ENCODE data around the gene CLIC1. TPM values are rescaled to one million over a fixed set of nuclear protein-coding genes. Genes with fewer than 3 reads are reported as not detected.

The CLIC1 gene
- total RNA-seq, 1 donor from 2014 or later = 374 TPM

- peak overlapping the region; percentile 92 for H3K4me3 Mint-ChIP-seq
- H3K27me3 Mint-ChIP-seq = no peaks in the 10 kb centered on the region
- peaks cover 69% of the 10 kb centered on the region for H3K4me1 Mint-ChIP-seq
- peaks cover 60% of the 10 kb centered on the region for H3K36me3 Mint-ChIP-seq (ENCODE audit: low read depth)
- DNase-seq (no peak), ATAC-seq (ENCODE audit: low read depth) (no peak)
- POLR2A ChIA-PET = interaction anchor here (1.3 to 1.4 kb wide), 2 partner anchors 31 to 81 kb away, joined by 6 read pairs; partner anchors contain the start of genes ABHD16A, HSPA1A and HSPA1L
- no peaks in the 10 kb centered on the region for H3K9me3 Mint-ChIP-seq
- intact Hi-C loops (cut with micrococcal nuclease) = loop anchor here (10.0 kb wide), 1 partner anchor 239 kb away; the partner anchor contains the start of gene MICB
- peak overlapping the region; percentile 94 for H3K27ac Mint-ChIP-seq
- CTCF ChIA-PET = interaction anchor here (2.8 kb wide), 1 partner anchor 96 kb away, joined by 9 read pairs; no protein-coding TSS in a partner anchor
- TF ChIP-seq CTCF (IDR thresholded peaks at IDR 0.05) = no peak
Measured at GRCh38 chr6:31733734-31734133, 2.6 kb downstream of the CLIC1 start.

GRCh38 chr6:31732029-31732428, 4.3 kb downstream of the CLIC1 start:
- no peak for ATAC-seq (ENCODE audit: low read depth)
- Mint-ChIP-seq H3K27me3 (no peaks in the 10 kb centered on the region), H3K4me1 (peaks cover 69% of the 10 kb centered on the region), H3K4me3 (no peak overlapping the region), H3K36me3 (ENCODE audit: low read depth) (peaks cover 66% of the 10 kb centered on the region), H3K9me3 (no peaks in the 10 kb centered on the region), H3K27ac (peak overlapping the region; percentile 24)
- DNase-seq = no peak
- POLR2A ChIA-PET = interaction anchor here (1.1 to 4.7 kb wide), 2 partner anchors 74 to 131 kb away, joined by 3 to 30 read pairs; partner anchors contain the start of genes LSM2 and NEU1
- TF ChIP-seq CTCF (IDR thresholded peaks at IDR 0.05) = no peak
- CTCF ChIA-PET = interaction anchor here (0.8 to 5.9 kb wide), 2 partner anchors 37 to 98 kb away, joined by 4 to 49 read pairs; no protein-coding TSS in a partner anchor
- intact Hi-C loops (cut with micrococcal nuclease) = loop anchor here (10.0 kb wide), 1 partner anchor 237 kb away; the partner anchor contains the start of gene MICB

GRCh38 chr6:31730631-31731086, 5.7 kb downstream of the CLIC1 start:
- Mint-ChIP-seq H3K36me3 (ENCODE audit: low read depth) (peaks cover 73% of the 10 kb centered on the region), H3K4me1 (peaks cover 74% of the 10 kb centered on the region), H3K27ac (peak overlapping the region; percentile 92), H3K27me3 (no peaks in the 10 kb centered on the region), H3K9me3 (no peaks in the 10 kb centered on the region), H3K4me3 (peak overlapping the region; percentile 97)
- ATAC-seq (ENCODE audit: low read depth) = no peak
- ChIA-PET POLR2A (interaction anchor here (0.5 to 7.7 kb wide), 17 partner anchors 8 to 183 kb away, joined by 3 to 131 read pairs (median 11); partner anchors contain the start of genes ABHD16A, BAG6, CLIC1 and HSPA1A), CTCF (interaction anchor here (1.0 to 5.9 kb wide), 7 partner anchors 19 to 100 kb away, joined by 4 to 49 read pairs (median 9); partner anchors contain the start of genes HSPA1A, HSPA1B, HSPA1L and LSM2)
- intact Hi-C loops (cut with micrococcal nuclease) = loop anchor here (10.0 kb wide), 1 partner anchor 236 kb away; the partner anchor contains the start of gene MICB
- no peak for TF ChIP-seq CTCF (IDR thresholded peaks at IDR 0.05)
- DNase-seq = no peak

GRCh38 chr6:31729979-31730630, 6.2 kb downstream of the CLIC1 start:
- Mint-ChIP-seq H3K4me1 (peaks cover 76% of the 10 kb centered on the region), H3K27ac (peak overlapping the region; percentile 92), H3K4me3 (peak overlapping the region; percentile 97), H3K9me3 (no peaks in the 10 kb centered on the region), H3K36me3 (ENCODE audit: low read depth) (peaks cover 72% of the 10 kb centered on the region), H3K27me3 (no peaks in the 10 kb centered on the region)
- TF ChIP-seq CTCF (IDR thresholded peaks at IDR 0.05) = no peak
- CTCF ChIA-PET = interaction anchor here (0.6 to 5.9 kb wide), 16 partner anchors 8 to 532 kb away, joined by 3 to 49 read pairs (median 5); partner anchors contain the start of genes ABHD16A, HSPA1A, HSPA1B and HSPA1L
- DNase-seq (peak; percentile 78), ATAC-seq (ENCODE audit: low read depth) (peak; percentile 44)
- POLR2A ChIA-PET = interaction anchor here (0.5 to 7.7 kb wide), 24 partner anchors 8 to 398 kb away, joined by 3 to 131 read pairs (median 9); partner anchors contain the start of genes ABHD16A, ATF6B, BAG6 and CLIC1
- intact Hi-C loops (cut with micrococcal nuclease) = loop anchor here (1.0 to 10.0 kb wide), 8 partner anchors 39 to 235 kb away; partner anchors contain the start of genes BAG6, HSPA1A, HSPA1L and MICB

All from activated B cell treated with CpG ODN at 0.5 μM for 24 hours (primary cell).